ENCODE data around the gene MPDU1. TPM values are rescaled to one million over a fixed set of nuclear protein-coding genes. Genes with fewer than 3 reads are reported as not detected.

MPDU1 gene
- total RNA-seq, 1 experiment from 2014 or later = 50.9 TPM

DNA sequence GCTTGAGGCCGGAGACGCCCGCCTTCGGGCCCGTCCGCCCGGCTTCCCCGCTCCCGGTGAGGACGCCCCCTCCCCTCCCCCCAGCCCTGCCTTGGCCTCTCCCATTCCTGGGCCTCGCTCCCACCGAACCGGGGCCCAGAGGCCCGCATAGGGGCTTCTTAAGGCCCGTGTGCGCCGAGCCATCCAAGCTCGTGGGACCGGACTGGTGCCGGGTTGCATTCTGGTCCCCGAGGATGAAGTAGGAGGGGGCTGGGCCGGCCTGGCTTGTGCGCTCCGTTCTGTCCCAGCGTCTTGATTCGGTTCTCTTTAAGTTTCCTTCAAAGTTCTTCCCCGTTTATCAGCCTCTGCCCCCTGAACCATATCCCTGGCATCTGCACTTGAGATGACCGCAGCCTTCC lies 21.4 kb upstream of the MPDU1 start:
- POLR2A ChIA-PET = no interaction called here
- intact Hi-C loops (cut with micrococcal nuclease) = loop anchor here (10.0 kb wide), 1 partner anchor 77 kb away; the partner anchor contains the start of genes POLR2A and SLC35G6
- CTCF ChIA-PET = interaction anchor here (2.3 kb wide), 1 partner anchor 48 kb away, joined by 37 read pairs; no protein-coding TSS in a partner anchor
- peak; percentile 17 for ATAC-seq
- TF ChIP-seq ZFX (IDR thresholded peaks at IDR 0.05) (peak; percentile 64), ZNF274 (IDR thresholded peaks at IDR 0.05; ENCODE audit: low read depth, low read length) (no peak)
- RAD21 ChIA-PET (ENCODE audit: low non-redundant PET in 1 of 2, low total read pairs in 2 of 2, uncharacterized antibody in 2 of 2, unreplicated experiment in 2 of 2) = no interaction called here
- Histone ChIP-seq H3K9me3 (ENCODE audit: control insufficient read depth in 1 of 2, insufficient read depth in 1 of 2, low read depth in 1 of 2, low read length in 2 of 2) (no peaks in the 10 kb centered on the region), H3K27me3 (ENCODE audit: insufficient read depth, low read length) (no peaks in the 10 kb centered on the region), H4K20me1 (ENCODE audit: insufficient read depth) (no peaks in the 10 kb centered on the region), H3K79me2 (ENCODE audit: insufficient read depth, low read length) (peaks cover 58% of the 10 kb centered on the region), H3K4me3 (replicated peaks in 1 of 2; ENCODE audit: low read depth in 1 of 2, low read length in 2 of 2) (peak overlapping the region; percentile 79 to 83), H3K4me1 (ENCODE audit: control insufficient read depth in 1 of 2, insufficient read depth in 2 of 2, low read length in 2 of 2) (peaks cover 27 to 55% of the 10 kb centered on the region in 2 experiments), H3K9ac (ENCODE audit: low read length) (peak overlapping the region; percentile 98), H2AFZ (ENCODE audit: low read depth, low read length, poor library complexity, severe bottlenecking) (no peak overlapping the region), H3K36me3 (ENCODE audit: control insufficient read depth in 1 of 2, insufficient read depth in 2 of 2, low read length in 2 of 2) (peaks cover 27 to 35% of the 10 kb centered on the region in 2 experiments), H3K27ac (ENCODE audit: low read depth, low read length) (peak overlapping the region; percentile 86), H3K9me2 (ENCODE audit: insufficient read depth) (no peaks in the 10 kb centered on the region), H3K4me2 (ENCODE audit: low read length) (peak overlapping the region; percentile 95)
- BruUV-seq (replicated peaks) = TSS peak; percentile 55
- DNase-seq (ENCODE audit: low read depth, low spot score) = no peak

DNA sequence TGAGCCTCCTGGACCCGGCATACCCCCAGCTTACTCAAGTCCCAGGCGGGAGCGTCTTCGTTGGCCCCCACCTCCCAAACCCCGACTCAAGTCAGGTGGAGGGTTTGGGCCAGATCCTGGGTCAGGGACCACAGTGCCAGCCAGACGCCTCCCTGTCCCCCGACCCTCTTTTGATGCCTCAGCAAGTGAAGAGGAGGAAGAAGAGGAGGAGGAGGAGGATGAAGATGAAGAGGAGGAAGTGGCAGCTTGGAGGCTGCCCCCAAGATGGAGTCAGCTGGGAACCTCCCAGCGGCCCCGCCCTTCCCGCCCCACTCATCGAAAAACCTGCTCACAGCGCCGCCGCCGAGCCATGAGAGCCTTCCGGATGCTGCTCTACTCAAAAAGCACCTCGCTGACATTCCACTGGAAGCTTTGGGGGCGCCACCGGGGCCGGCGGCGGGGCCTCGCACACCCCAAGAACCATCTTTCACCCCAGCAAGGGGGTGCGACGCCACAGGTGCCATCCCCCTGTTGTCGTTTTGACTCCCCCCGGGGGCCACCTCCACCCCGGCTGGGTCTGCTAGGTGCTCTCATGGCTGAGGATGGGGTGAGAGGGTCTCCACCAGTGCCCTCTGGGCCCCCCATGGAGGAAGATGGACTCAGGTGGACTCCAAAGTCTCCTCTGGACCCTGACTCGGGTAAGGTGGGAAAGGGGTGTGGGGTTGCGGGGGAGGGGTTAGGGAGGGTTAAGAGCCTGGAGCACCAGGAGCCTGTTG lies 20.4 kb upstream of the MPDU1 start:
- Histone ChIP-seq H3K27ac (ENCODE audit: low read depth, low read length) (no peak overlapping the region; the same call in 1 of the 2 replicates), H3K9ac (ENCODE audit: low read length) (peak overlapping the region; percentile 98), H3K9me3 (ENCODE audit: control insufficient read depth in 1 of 2, insufficient read depth in 1 of 2, low read depth in 1 of 2, low read length in 2 of 2) (no peaks in the 10 kb centered on the region), H3K9me2 (ENCODE audit: insufficient read depth) (no peaks in the 10 kb centered on the region), H3K27me3 (ENCODE audit: insufficient read depth, low read length) (no peaks in the 10 kb centered on the region), H3K36me3 (ENCODE audit: control insufficient read depth in 1 of 2, insufficient read depth in 2 of 2, low read length in 2 of 2) (peaks cover 32 to 40% of the 10 kb centered on the region in 2 experiments), H2AFZ (ENCODE audit: low read depth, low read length, poor library complexity, severe bottlenecking) (no peak overlapping the region), H3K4me3 (replicated peaks in 1 of 2; ENCODE audit: low read depth in 1 of 2, low read length in 2 of 2) (peak overlapping the region; percentile 79 to 83), H3K4me1 (ENCODE audit: control insufficient read depth in 1 of 2, insufficient read depth in 2 of 2, low read length in 2 of 2) (peaks cover 27 to 45% of the 10 kb centered on the region in 2 experiments), H3K4me2 (ENCODE audit: low read length) (peak overlapping the region; percentile 95), H3K79me2 (ENCODE audit: insufficient read depth, low read length) (peaks cover 63% of the 10 kb centered on the region), H4K20me1 (ENCODE audit: insufficient read depth) (no peaks in the 10 kb centered on the region)
- CTCF ChIA-PET = no interaction called here
- BruUV-seq (replicated peaks) = no TSS peak
- RAD21 ChIA-PET (ENCODE audit: low non-redundant PET in 1 of 2, low total read pairs in 2 of 2, uncharacterized antibody in 2 of 2, unreplicated experiment in 2 of 2) = no interaction called here
- TF ChIP-seq YY1 (IDR thresholded peaks at IDR 0.05; ENCODE audit: extremely low read depth, insufficient replicate concordance, low read depth, low read length) = no peak
- TF ChIP-seq, protein P1, sequence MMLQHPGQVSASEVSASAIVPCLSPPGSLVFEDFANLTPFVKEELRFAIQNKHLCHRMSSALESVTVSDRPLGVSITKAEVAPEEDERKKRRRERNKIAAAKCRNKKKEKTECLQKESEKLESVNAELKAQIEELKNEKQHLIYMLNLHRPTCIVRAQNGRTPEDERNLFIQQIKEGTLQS (IDR thresholded peaks at IDR 0.05) = no peak
- TF ChIP-seq SP1 (IDR thresholded peaks at IDR 0.05; ENCODE audit: low read depth) = no peak
- TF ChIP-seq CEBPB (IDR thresholded peaks at IDR 0.05; ENCODE audit: low read depth) = no peak
- no peak for TF ChIP-seq RAD21 (IDR thresholded peaks at IDR 0.05; ENCODE audit: low read depth)
- no peak for TF ChIP-seq TCF7L2 (IDR thresholded peaks at IDR 0.05; ENCODE audit: borderline replicate concordance, extremely low read depth, insufficient read depth, insufficient read length)
- no peak for TF ChIP-seq SRF (IDR thresholded peaks at IDR 0.05; ENCODE audit: low read depth)
- no peak for TF ChIP-seq EZH2phosphoT487 (IDR thresholded peaks at IDR 0.05; ENCODE audit: borderline replicate concordance)
- intact Hi-C loops (cut with micrococcal nuclease) = loop anchor here (10.0 kb wide), 1 partner anchor 78 kb away; the partner anchor contains the start of genes POLR2A and SLC35G6
- ATAC-seq (no peak), DNase-seq (ENCODE audit: low read depth, low spot score) (no peak)
- POLR2A ChIA-PET = interaction anchor here (1.2 kb wide), 1 partner anchor 125 kb away, joined by 3 read pairs; the partner anchor contains the start of gene WRAP53

Measured in HCT116 (cell line).